Measurements from ENCODE around the gene TRMT5. TPM values are rescaled to one million over a fixed set of nuclear protein-coding genes. Genes with fewer than 3 reads are reported as not detected.

The TRMT5 gene
- total RNA-seq, 1 donor from 2014 or later, result 15.0 TPM

- no peak for DNase-seq (ENCODE audit: low spot score in 2 of 2, unreplicated experiment in 2 of 2)
- Mint-ChIP-seq H3K4me1 (peaks cover 13% of the 10 kb centered on the region), H3K27me3 (ENCODE audit: low read depth) (no peaks in the 10 kb centered on the region), H3K4me3 (no peak overlapping the region), H3K36me3 (peaks cover 8% of the 10 kb centered on the region), H3K27ac (no peak overlapping the region), H3K9me3 (no peaks in the 10 kb centered on the region)
- TF ChIP-seq CTCF (IDR thresholded peaks at IDR 0.05; ENCODE audit: unreplicated experiment), result no peak
Observed at GRCh38 chr14:60981633-60982455, 965 bp upstream of the TRMT5 start.

GRCh38 chr14:60977847-60978246 lies 3.0 kb downstream of the TRMT5 start:
- TF ChIP-seq CTCF (IDR thresholded peaks at IDR 0.05; ENCODE audit: unreplicated experiment), result no peak
- H3K27me3 Mint-ChIP-seq (ENCODE audit: low read depth), result no peaks in the 10 kb centered on the region
- H3K4me1 Mint-ChIP-seq, result peaks cover 13% of the 10 kb centered on the region
- peaks cover 3% of the 10 kb centered on the region for H3K9me3 Mint-ChIP-seq
- H3K27ac Mint-ChIP-seq, result no peak overlapping the region
- H3K36me3 Mint-ChIP-seq, result peaks cover 22% of the 10 kb centered on the region
- H3K4me3 Mint-ChIP-seq, result no peak overlapping the region
- DNase-seq (ENCODE audit: low spot score in 2 of 2, unreplicated experiment in 2 of 2), result no peak

GRCh38 chr14:60975551-60975950 lies 5.3 kb downstream of the TRMT5 start:
- Mint-ChIP-seq H3K27me3 (ENCODE audit: low read depth) (no peaks in the 10 kb centered on the region), H3K4me3 (no peak overlapping the region), H3K4me1 (peaks cover 12% of the 10 kb centered on the region), H3K27ac (no peak overlapping the region), H3K9me3 (peaks cover 3% of the 10 kb centered on the region), H3K36me3 (peaks cover 36% of the 10 kb centered on the region)
- no peak for DNase-seq (ENCODE audit: low spot score in 2 of 2, unreplicated experiment in 2 of 2)
- TF ChIP-seq CTCF (IDR thresholded peaks at IDR 0.05; ENCODE audit: unreplicated experiment), result no peak

- Mint-ChIP-seq H3K27me3 (ENCODE audit: low read depth) (no peaks in the 10 kb centered on the region), H3K36me3 (peaks cover 36% of the 10 kb centered on the region), H3K27ac (no peak overlapping the region), H3K4me3 (no peak overlapping the region), H3K4me1 (peaks cover 12% of the 10 kb centered on the region), H3K9me3 (peaks cover 3% of the 10 kb centered on the region)
- TF ChIP-seq CTCF (IDR thresholded peaks at IDR 0.05; ENCODE audit: unreplicated experiment), result no peak
- DNase-seq (ENCODE audit: low spot score in 2 of 2, unreplicated experiment in 2 of 2), result no peak
Observed at GRCh38 chr14:60974090-60974651, 6.7 kb downstream of the TRMT5 start.

- no peak for TF ChIP-seq CTCF (IDR thresholded peaks at IDR 0.05; ENCODE audit: unreplicated experiment)
- no peak overlapping the region for H3K27ac Mint-ChIP-seq
- no peak overlapping the region for H3K4me3 Mint-ChIP-seq
Observed at GRCh38 chr14:60973070-60973469, 7.8 kb downstream of the TRMT5 start.

More at GRCh38 chr14:60973070-60973469, 7.8 kb downstream of the TRMT5 start:
- DNase-seq (ENCODE audit: low spot score in 2 of 2, unreplicated experiment in 2 of 2), result no peak
- Mint-ChIP-seq H3K27me3 (ENCODE audit: low read depth) (no peaks in the 10 kb centered on the region), H3K9me3 (peaks cover 3% of the 10 kb centered on the region), H3K36me3 (peaks cover 36% of the 10 kb centered on the region), H3K4me1 (peaks cover 7% of the 10 kb centered on the region)
